NCI-H1048 (cell line): ENCODE data around the gene ZNF330.
"Not testable (repeated sequence)": the region's sequence is repeated elsewhere in the genome, so short reads cannot be mapped to it uniquely, and the experiment has no call there.

Experiments
- DNase-seq: peaks from one replicate; lab custom pipeline; 2025; lab: John Stamatoyannopoulos, UW

The ZNF330 gene

GRCh38 chr4:141220691-141221659 is at the start of gene ZNF330:
Gene ZNF330 (plus strand): TSS chr4:141220895. CDS start chr4:141222372, 1,477 bp downstream.
- peak; percentile 37 for DNase-seq

DNA sequence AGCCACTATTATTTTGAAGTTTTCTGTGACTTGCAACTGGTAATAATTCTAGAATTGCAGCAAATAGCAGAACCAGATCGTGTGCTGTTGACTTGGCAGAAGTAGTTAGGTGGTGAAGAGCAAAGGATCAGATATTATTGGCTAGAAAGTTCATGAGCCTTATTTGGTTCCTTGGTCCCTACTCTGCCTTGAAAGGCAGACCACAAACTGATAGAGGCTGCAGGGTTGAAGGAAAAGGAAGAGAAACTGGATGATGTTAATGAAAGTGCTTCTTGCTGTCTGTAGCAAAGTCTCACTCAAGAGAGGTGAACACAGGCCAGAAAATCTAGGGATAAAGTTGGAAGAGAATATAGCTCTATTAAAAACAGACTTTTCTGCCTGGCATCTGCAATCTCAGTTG is 46.2 kb upstream of the ZNF330 start:
- no peak for DNase-seq

GRCh38 chr4:141177171-141177570 is 43.5 kb upstream of the ZNF330 start:
- no peak for DNase-seq

- DNase-seq = no peak
Measured at GRCh38 chr4:141179474-141180373, 41.0 kb upstream of the ZNF330 start.

DNA sequence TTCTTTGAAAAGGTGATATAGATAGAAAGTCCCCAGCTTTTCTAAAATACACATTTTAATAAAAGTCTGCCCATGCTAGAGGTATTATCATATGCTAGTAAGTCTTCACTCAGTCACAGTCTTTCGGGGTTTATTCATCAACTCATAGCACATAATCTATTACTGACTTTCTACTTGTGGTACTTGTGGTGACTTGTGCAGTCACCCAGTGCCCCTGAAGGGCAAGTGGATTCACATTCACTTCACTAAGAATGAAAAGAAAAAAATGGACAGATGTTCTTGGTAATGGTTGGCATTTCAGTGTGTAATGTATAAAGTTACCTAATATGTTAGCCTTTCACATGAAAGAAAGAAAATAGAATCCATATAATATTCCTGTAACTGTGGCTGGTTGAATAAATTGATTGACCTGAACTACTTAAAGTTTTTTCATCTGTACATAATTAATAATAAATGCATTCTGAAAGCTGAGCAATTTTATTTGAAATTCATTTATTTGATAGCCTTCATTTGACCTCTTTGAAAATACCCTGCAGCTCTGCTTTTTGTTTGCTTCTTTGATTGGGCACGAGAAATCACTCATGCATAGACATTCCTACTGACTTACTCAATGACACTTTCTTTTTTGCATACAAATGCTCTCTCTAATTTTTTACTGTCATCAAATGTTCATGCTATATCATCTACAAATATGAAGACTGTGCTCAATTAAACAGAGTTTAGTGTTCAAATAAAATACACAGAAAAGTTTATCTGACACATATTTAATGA is 39.5 kb upstream of the ZNF330 start:
- DNase-seq = no peak

GRCh38 chr4:141183491-141183890 is 37.2 kb upstream of the ZNF330 start:
- not testable (repeated sequence) for DNase-seq

DNA sequence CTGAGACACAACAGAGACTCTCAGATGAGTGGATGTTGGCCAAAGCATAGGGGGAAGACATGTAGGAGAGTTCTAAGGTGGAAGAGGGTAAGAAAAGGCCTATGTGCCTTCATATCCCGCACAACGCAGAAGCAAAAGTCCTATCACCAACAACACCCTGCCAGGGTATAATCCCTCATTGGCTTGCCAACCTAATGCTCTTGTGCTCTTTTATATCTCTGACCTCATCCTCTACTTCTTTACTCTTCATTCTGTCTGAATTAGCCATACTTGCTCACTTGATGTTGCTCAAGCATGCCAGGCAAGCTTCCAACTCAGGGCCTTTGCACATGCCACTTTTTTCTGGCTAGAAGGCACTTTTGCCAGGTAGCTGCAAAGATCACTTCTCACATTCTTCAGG is 28.1 kb upstream of the ZNF330 start:
- no peak for DNase-seq

DNA sequence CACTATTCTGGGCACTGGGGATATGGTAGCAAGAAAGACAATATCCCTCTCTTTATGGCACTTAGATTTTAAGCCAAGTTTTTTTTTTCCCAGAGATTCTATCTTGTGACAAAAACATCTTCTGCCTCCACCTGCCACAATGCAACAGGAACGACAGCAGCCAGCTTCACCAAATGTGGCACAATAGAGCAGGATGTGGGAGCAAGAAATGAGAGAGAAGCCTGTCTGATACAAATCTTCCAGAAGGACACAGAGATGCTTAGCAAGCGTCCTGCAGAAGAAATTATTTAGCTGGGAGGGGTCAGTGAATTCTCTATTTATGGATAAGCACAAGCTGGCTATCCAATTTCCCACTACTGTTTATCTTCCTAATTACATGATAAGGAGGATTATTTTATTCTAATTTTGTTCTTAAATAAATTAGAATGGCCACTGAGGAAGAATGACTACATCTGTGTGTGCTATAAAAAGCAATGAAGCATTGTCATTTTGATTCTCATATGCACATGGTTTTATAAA is 27.1 kb upstream of the ZNF330 start:
- DNase-seq = no peak

DNA sequence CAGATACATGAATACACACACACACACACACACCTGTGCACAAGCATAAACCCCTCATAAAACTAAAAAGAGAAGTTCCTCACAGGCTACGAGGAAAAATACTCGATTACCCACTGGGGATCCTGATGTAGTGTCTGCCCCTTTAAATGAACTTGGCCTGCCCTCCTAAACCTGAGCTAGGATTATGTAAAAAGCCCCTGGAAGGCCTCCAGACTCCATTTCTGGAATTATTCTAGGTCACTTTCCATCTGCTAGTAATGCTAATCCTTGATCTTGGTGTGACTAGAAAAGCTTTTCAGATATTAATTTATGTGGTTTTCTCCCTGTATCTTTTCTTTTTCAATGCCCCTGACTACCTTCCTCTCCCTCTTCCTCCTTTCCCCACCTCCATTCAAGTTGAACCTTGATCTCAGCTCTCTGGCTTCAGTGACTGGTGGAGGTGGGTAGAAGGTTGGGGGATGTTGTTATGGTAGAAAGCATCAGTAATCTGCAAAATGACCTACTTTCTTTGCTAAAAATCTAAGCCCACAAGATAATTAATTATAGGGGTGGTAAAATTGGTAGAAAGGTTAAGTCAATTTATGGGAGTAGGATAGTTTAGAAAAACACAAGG is 25.5 kb upstream of the ZNF330 start:
- no peak for DNase-seq

DNA sequence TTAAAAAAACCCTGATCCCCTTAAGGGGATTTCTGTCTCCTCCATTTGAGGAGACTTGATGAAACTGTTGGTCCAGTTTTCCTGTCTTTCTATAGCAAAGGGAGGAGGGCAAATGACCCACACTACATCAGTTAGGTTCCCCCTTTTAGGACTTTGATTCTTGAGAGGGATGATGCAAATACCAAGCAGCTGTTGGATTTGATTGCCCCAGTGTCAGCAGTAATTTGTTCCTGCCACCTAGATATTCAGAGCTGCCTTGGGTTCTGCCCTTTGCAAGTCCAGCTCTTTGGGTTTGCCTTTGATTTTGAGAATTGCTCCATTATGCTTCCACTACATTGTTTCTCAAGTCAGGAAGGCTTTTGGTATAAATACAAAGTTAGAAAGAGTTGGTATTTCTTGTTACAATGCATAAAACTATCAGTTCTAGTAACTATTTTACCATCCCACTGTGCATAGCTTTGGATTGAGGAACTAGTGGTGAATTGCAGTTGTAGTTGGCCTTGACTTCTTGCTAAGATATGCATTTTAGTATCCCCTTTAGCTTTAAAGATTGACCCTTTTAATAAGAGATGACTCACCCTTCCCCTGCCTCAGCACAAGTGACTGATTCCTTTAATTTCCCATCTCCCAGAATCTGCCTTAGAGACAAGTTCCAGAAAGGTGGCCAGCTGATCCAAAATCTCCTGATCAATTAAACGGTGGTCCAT is 24.3 kb upstream of the ZNF330 start:
- DNase-seq = no peak

DNA sequence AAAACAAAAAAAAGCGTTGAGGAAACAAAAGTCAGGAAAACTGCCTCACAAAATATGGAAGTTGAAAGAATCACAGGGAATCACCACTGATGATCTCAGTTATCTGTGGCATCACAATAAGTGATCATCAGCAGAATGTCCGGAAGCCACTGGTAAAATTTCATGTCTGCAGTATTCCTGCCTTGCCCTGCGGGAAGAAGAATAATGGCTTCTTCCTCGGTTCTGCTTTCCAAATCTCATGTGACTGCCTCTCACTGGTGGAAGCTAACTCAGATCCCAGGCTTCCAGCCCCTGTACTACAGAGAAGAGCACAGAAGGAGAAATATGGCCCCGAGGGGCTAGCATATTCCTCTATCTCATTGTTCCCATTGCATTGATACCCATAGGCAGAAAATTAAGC is 12.7 kb upstream of the ZNF330 start:
- no peak for DNase-seq

DNA sequence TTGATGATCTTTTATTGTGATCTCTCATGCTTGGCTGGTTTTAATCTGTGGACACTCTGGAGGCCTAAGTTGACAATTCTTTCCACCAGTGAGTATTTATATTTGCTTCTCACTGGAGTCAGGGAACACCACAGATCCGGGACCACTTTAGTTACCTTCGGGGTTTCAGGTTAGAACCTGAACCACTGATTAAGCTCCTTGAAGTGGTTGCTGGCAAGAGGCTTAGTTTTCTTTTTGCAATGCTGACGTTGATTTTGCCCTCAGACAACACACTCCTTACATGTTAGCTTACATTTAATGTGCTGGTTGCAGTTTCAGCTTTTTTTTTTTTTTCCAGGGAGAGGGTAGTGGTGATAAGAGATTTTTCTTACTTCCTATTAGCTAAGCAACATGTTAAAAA is 10.5 kb upstream of the ZNF330 start:
- DNase-seq = no peak

DNA sequence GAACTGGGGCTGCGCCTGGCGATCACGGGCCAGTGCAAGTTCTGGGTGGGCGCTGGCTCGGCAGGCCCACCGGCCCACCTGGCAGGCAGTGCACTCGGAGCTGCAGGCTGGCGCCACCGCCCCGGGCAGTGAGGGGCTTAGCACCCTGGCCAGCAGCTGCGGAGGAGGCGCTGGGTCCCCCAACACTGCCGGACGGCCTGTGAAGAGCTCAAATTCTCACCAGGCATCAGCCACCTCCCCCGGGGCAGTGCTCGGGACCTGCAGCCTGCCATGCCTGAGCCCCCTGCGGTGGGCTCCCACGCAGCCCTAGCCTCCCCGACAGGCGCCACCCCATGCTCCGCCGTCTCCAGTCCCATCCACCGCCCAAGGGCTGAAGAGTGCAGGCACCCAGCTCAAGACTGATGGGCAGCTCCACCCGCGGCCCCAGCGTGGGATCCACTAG is 7.1 kb upstream of the ZNF330 start:
- DNase-seq = no peak

DNA sequence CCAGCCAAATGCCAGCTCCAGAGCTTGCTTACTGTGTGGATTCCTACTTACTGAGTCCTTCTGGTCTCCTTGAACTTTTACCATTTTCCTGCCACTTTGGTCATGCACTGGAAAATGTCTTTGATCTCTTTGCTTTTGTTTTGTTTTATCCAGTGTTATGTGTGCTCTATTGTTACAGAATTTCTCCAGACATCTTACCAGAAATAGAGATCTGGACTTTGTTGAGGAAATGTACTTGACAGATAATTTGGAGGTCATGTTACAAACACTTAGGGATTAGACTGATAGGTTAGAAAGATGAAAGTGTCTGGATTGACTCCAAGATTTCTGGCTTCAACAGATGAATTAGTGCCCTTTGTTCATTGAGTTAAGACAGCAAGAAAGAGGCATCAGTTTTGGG is 5.7 kb upstream of the ZNF330 start:
- no peak for DNase-seq

DNA sequence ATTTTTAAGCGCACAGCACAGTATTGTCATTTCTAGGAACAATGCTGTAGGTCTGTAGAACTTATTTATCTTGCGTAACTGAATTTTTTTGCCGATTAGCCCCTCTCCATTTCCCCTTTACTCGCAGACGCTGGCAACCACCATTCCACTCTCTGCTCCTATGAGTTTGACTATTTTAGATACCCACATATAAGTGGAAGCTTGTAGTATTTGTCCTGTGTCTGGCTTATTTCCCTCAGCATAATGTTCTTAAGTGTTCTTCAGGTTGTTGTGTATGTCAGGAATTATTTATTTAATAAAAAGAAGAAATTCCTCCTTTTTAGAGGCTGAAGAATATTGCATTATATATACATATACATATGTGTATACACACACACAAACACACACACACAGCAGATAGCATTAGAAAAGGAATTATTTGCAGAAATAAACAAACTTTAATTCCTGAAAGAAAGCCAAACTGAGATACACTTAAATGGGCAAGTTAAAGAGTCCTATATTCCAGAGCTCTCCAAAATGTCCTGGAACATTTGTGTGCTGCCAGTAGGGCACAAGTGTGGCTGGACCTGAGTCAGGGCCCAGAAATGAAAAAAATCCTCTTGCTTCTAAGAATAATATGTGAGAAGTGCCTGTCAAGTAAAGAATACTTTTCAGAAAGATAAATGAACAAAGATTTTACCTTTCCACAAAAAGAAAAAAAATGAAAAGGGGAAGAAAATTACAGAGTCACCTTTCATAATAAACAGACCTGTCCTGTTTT is 4.5 kb upstream of the ZNF330 start:
- DNase-seq = no peak

GRCh38 chr4:141220271-141220670 is 424 bp upstream of the ZNF330 start:
- DNase-seq = no peak

DNA sequence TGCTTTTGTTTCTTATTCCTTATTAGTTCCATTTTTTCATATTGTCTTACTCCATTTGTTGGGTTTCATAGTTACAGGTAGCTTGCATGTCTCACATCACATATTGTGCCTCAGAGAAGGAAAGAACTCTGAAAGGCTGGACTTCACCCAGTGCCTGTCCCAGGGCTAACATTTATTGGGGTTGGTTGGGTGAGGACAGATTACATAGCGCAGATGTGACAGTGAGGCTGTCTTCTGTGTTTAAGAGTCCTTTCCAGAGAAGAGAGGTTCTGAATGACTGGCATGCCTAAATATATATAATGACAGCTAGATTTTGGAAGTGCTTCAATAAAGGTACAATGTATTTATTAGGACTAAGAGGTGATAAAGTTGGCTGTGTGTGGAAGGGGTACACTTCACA is 2.7 kb downstream of the ZNF330 start:
- no peak for DNase-seq

DNA sequence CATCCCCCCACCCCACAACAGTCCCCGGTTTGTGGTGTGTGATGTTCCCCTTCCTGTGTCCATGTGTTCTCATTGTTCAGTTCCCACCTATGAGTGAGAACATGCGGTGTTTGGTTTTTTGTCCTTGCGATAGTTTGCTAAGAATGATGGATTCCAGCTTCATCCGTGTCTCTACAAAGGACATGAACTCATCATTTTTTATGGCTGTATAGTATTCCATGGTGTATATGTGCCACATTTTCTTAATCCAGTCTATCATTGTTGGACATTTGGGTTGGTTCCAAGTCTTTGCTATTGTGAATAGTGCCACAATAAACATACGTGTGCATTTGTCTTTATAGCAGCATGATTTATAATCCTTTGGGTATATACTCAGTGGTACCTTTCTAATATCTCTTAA is 6.6 kb downstream of the ZNF330 start:
- not testable (repeated sequence) for DNase-seq

DNA sequence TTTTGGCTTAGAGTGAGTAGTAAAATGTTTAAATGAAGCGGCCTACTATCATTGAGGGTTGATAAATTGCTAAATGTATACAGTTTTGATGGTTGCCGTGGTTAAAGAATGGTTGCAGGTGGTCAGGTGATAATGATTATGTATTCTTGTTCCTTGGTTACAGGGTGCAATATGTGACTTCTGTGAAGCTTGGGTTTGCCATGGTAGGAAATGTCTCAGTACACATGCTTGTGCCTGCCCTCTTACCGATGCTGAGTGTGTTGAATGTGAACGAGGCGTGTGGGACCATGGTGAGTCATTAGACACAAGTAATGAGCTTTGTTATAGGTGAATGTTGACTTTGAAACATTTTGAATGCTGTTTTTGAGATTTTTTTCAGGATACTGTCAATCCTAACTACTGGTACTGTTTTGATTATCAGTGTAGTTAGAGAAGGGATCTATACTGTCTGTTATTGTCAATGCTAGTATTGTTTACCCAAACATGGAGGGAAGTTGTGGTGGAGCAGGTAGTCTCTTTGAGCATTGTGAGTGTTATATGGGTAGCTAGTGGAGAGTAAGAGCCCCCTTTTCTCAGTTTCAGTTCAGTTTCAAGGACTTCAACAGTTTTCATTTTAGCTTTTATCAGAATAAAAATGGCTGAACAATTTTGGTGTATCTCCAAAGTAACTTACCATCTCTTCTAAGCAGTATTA is 8.9 kb downstream of the ZNF330 start:
- DNase-seq = no peak
